Adrenal gland (tissue), 5 donors: Measurements from ENCODE around the gene PTPN3.

Experiments used
- POLR2A ChIP-seq, 2 donors: fragments of 450-650 bp; IDR thresholded peaks; one replicate each; pipeline ENCODE4 v1.6.1; 2017; ENCODE audit warnings: antibody characterized with exemption in 2 of 2, mild to moderate bottlenecking in 2 of 2, moderate library complexity in 1 of 2
- TF ChIP-seq, protein P1 (sequence below), 6 experiments: fragments of 450-650 bp in 4 of 6; fragments of 200-600 bp in 2 of 6; sonication (generic) in 1 of 6; IDR thresholded peaks; 1 replicate in 5 of 6; 2 replicates in 1 of 6; pipeline versions ENCODE4 v1.5.1 to v1.8.0; 2016 to 2021; ENCODE audit warnings: antibody characterized with exemption in 6 of 6, mild to moderate bottlenecking in 2 of 6, moderate library complexity in 1 of 6
- donor health status: DM: no; HTN: no; CAD: no.

DNA sequence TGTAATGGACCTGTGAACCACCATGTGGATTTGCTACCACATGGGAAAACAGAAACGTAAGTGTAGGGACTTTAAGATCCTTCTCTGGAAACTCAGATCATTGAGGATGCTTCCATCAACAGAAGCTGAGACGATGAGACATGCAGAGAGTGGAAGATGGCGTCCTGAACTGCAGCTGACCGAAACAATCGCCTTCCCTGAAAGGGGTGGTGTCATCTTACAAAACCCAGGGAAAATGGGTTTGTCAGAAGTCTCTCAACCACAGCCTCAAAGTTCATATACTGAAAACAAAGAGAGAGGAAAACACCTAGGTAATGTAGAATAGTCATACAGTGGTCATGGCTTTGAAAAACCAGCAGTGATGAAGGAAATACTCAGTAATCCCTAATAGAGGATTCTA lies 6.6 kb upstream of the PTPN3 start:
- TF ChIP-seq, protein P1, sequence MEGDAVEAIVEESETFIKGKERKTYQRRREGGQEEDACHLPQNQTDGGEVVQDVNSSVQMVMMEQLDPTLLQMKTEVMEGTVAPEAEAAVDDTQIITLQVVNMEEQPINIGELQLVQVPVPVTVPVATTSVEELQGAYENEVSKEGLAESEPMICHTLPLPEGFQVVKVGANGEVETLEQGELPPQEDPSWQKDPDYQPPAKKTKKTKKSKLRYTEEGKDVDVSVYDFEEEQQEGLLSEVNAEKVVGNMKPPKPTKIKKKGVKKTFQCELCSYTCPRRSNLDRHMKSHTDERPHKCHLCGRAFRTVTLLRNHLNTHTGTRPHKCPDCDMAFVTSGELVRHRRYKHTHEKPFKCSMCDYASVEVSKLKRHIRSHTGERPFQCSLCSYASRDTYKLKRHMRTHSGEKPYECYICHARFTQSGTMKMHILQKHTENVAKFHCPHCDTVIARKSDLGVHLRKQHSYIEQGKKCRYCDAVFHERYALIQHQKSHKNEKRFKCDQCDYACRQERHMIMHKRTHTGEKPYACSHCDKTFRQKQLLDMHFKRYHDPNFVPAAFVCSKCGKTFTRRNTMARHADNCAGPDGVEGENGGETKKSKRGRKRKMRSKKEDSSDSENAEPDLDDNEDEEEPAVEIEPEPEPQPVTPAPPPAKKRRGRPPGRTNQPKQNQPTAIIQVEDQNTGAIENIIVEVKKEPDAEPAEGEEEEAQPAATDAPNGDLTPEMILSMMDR (IDR thresholded peaks at IDR 0.05) = no peak
- TF ChIP-seq POLR2A (IDR thresholded peaks at IDR 0.05) = no peak
